Hepatocyte (in vitro differentiated cells): ENCODE results near the gene VIL1.

Source experiments
- EZH2 ChIP-seq: fragments of 200-600 bp; sonication (generic); IDR thresholded peaks from 2 replicates; pipeline ENCODE4 v1.6.1; 2016; ENCODE audit warnings: antibody characterized with exemption, mild to moderate bottlenecking, borderline replicate concordance
- TF ChIP-seq, protein P1 (sequence below): fragments of 200-600 bp; sonication (generic); IDR thresholded peaks from 2 replicates; pipeline ENCODE4 v1.5.1; 2016; ENCODE audit warnings: antibody characterized with exemption, mild to moderate bottlenecking; ENCODE audit not compliant: poor library complexity

DNA sequence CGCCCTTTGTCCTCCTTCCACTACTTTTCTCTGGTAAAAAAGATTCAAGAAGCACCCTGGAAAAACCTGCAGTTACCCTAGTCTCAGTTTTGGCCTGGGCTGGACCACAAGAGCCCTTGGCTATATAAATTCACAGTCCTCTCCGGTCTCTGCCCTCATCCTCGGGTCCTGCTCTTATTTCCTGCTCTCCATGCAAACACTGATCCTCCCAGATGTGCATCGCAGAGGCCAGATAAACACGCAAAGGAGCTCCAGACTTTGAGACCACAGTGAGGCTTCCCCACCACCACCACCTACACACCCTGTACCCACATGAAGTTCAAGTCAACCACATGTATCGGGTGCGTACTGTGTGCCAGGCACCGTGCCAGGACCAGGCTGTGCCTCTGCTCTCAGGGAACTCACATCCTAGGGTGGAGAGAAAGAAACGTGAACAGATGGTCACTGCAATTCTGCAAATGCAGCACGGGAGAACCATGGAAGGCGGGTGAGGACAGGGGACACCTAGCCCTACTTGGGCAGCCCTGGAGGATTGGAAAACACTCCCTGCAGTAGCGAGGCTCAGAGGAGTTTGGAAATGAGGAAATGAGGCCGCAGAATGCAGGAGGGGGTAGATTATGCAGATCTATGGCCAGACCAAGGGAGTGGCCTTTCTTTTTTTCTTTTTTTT, 11.8 kb upstream of the VIL1 start:
- no peak for TF ChIP-seq EZH2
- TF ChIP-seq, protein P1, sequence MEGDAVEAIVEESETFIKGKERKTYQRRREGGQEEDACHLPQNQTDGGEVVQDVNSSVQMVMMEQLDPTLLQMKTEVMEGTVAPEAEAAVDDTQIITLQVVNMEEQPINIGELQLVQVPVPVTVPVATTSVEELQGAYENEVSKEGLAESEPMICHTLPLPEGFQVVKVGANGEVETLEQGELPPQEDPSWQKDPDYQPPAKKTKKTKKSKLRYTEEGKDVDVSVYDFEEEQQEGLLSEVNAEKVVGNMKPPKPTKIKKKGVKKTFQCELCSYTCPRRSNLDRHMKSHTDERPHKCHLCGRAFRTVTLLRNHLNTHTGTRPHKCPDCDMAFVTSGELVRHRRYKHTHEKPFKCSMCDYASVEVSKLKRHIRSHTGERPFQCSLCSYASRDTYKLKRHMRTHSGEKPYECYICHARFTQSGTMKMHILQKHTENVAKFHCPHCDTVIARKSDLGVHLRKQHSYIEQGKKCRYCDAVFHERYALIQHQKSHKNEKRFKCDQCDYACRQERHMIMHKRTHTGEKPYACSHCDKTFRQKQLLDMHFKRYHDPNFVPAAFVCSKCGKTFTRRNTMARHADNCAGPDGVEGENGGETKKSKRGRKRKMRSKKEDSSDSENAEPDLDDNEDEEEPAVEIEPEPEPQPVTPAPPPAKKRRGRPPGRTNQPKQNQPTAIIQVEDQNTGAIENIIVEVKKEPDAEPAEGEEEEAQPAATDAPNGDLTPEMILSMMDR = no peak
